Kidney (tissue), 14 donors: ENCODE measurements around the gene ITGAL. TPM values are rescaled to one million over a fixed set of nuclear protein-coding genes. Genes with fewer than 3 reads are reported as not detected.

Source experiments
- DNase-seq, 5 donors: peaks; one replicate each; pipeline ENCODE4 v3.0.0-alpha.2; 2013 to 2020
- FAIRE-seq: peaks from 2 replicates; lab custom pipeline; 2012; peaks lifted over from hg19 to GRCh38; lab: Jason Lieb, UNC
- H3K27ac ChIP-seq, 2 donors: one replicate each; pipeline ENCODE4 v1.7.0; 2013; ENCODE audit warnings: low read depth in 2 of 2, low read length in 2 of 2, inconsistent platforms in 1 of 2
- H3K27me3 ChIP-seq: one replicate; pipeline ENCODE4 v1.7.1; 2013; ENCODE audit warnings: low read length, inconsistent platforms; ENCODE audit not compliant: control insufficient read depth, insufficient read depth
- H3K36me3 ChIP-seq, 3 donors: one replicate each; pipeline versions ENCODE4 v1.7.0 to v1.7.1; 2013; ENCODE audit warnings: low read length in 3 of 3, control low read depth in 1 of 3, inconsistent platforms in 1 of 3; ENCODE audit not compliant: insufficient read depth in 3 of 3, control insufficient read depth in 2 of 3
- H3K4me1 ChIP-seq, 3 donors: one replicate each; pipeline versions ENCODE4 v1.7.0 to v1.7.1; 2013; ENCODE audit warnings: low read length in 3 of 3, inconsistent platforms in 1 of 3, low read depth in 1 of 3; ENCODE audit not compliant: control insufficient read depth in 2 of 3, insufficient read depth in 2 of 3
- H3K4me3 ChIP-seq, 3 donors: one replicate each; pipeline versions ENCODE4 v1.7.0 to v1.8.1; 2013; ENCODE audit warnings: low read length in 3 of 3, control low read depth in 1 of 3, inconsistent platforms in 1 of 3
- H3K9ac ChIP-seq, 3 donors: one replicate each; pipeline versions ENCODE4 v1.7.0 to v1.7.1; 2013; ENCODE audit warnings: low read length in 3 of 3, control low read depth in 1 of 3, inconsistent platforms in 1 of 3
- H3K9me3 ChIP-seq, 3 donors: one replicate each; pipeline versions ENCODE4 v1.7.0 to v1.7.1; 2013; ENCODE audit warnings: low read length in 3 of 3, control low read depth in 1 of 3, inconsistent platforms in 1 of 3; ENCODE audit not compliant: control insufficient read depth in 2 of 3, insufficient read depth in 1 of 3
- intact Hi-C: fragments of 100-400 bp; cut with DNase I; formaldehyde crosslinking; loops from one replicate; pipeline ENCODE4 v1.11.1; 2022
- polyA plus RNA-seq: library from polyadenylated mRNA; stranded (reverse); fragments of 350-450 nt; fragmentation: Illumina TruSeq; extraction: RNeasy Lipid Tissue Mini Kit (QIAGEN cat#74804); gene quantifications from one replicate; pipeline ENCODE4 v1.2.3, GENCODE V29; 2014; ENCODE audit warnings: low read depth, low replicate concordance; ENCODE audit not compliant: insufficient read depth
- total RNA-seq: library from RNA; stranded (reverse); fragmentation: NEBNext Ultra II Directional; extraction: Animal tissue kit (Norgen Biotek cat#: 25700); gene quantifications from one replicate; pipeline ENCODE4 v1.2.1, GENCODE V29; 2021
- TF ChIP-seq, protein P1 (sequence below): IDR thresholded peaks from 3 replicates; pipeline ENCODE4 v1.5.1; 2012; ENCODE audit warnings: mild to moderate bottlenecking, moderate library complexity, borderline replicate concordance; ENCODE audit not compliant: insufficient read depth; ENCODE audit errors: extremely low read depth
- donor health status: control.
- donor health status: control.
- donor health status: control.
- donor health status: control.
- donor health status: control.
- donor health status: DM: yes; HTN: yes; CAD: no.
- donor health status: Normal renal cell carcinoma (clear cell type).

ITGAL gene
- total and polyA plus RNA-seq, 2 donors from 2014 or later: 0.56 to 19.6 TPM

DNA sequence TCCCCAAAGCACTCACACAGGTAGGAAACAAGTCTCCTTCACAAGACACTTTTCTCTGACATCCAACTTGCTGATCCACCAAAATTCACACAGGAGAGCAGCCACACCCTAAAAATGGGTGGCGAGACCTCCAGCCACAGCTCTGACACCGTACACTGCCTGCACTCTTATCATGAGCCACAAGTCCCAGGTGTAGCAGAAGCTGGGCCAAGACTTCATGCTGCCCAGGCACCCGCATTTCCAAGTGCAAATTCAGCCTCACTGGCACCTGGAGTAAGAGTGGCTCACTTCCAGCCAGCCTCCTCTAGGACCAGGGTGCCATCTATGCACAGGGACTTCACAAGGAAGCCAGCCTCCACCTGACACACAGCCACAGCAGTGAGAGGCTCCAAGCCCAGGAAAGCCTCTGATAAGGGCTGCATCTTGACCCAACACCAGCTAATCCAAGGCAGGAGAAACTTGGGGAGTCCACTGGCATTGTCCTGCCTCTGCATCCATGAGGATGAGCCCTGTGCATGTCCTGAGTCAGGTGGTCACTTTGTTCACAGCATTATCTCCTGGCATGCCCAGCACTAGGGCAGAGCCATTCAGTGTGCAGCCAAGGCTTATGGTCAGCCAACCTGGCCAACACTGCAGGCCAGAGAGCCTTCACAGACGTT is 56.4 kb downstream of the ITGAL start:
- no peak overlapping the region for H3K4me3 ChIP-seq
- FAIRE-seq: no peak
- peaks cover 0 to 6% (median 2%) of the 10 kb centered on the region in 3 donors for H3K36me3 ChIP-seq
- TF ChIP-seq, protein P1, sequence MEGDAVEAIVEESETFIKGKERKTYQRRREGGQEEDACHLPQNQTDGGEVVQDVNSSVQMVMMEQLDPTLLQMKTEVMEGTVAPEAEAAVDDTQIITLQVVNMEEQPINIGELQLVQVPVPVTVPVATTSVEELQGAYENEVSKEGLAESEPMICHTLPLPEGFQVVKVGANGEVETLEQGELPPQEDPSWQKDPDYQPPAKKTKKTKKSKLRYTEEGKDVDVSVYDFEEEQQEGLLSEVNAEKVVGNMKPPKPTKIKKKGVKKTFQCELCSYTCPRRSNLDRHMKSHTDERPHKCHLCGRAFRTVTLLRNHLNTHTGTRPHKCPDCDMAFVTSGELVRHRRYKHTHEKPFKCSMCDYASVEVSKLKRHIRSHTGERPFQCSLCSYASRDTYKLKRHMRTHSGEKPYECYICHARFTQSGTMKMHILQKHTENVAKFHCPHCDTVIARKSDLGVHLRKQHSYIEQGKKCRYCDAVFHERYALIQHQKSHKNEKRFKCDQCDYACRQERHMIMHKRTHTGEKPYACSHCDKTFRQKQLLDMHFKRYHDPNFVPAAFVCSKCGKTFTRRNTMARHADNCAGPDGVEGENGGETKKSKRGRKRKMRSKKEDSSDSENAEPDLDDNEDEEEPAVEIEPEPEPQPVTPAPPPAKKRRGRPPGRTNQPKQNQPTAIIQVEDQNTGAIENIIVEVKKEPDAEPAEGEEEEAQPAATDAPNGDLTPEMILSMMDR: no peak
- peaks cover 4 to 18% (median 6%) of the 10 kb centered on the region in 3 donors for H3K4me1 ChIP-seq
- H3K27me3 ChIP-seq: no peaks in the 10 kb centered on the region
- no peak overlapping the region for H3K27ac ChIP-seq
- H3K9me3 ChIP-seq: no peaks in the 10 kb centered on the region
- intact Hi-C loops: no loop called here
- DNase-seq: peak in 1 of 5 donors; percentile 26
- no peak overlapping the region for H3K9ac ChIP-seq

DNA sequence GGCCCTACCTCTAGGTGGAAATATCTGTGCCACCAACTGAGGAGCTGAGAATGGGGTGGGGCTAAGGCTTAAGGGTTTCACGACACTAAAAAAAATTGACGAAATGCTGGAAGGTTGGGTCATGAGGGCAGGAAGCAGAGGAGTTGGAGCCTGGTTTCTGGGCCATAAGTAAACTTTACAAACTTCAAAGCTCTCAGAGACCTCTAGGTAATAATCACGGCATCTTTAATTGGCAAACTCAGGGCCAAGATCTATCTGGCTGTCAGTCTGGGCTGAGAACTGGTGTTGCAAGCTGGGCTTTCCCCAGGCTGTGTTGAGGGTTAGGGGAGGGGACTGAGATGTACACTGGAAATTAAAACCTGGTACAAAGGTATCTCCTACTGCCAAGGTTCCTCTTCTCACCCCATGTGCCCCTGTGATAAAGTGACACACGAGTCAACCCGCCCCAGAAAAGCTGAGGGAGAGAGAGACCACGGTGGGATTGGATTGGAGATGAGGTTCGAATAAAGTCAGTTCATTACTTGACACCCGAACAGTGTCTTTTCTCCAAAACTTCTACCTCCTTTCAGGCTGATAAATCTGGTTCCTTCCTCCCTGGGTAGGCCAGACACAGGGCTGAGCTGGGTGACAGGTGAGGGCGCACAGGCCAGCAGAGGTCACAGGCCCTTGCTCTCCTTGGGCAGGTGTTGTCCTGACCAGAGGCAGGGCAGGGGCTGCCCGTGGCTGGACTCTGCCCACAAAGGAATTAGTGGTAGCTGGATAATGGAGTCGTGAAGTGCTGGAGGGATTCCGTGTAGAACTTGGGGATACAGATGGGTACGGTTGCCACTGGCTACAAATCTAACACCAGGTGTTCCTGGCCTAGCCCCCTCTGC is 57.9 kb downstream of the ITGAL start:
- Histone ChIP-seq H3K36me3 (peaks cover 0 to 6% (median 2%) of the 10 kb centered on the region in 3 donors), H3K4me3 (no peak overlapping the region), H3K9me3 (no peaks in the 10 kb centered on the region), H3K9ac (no peak overlapping the region), H3K4me1 (peaks cover 4 to 14% (median 10%) of the 10 kb centered on the region in 3 donors), H3K27ac (no peak overlapping the region), H3K27me3 (no peaks in the 10 kb centered on the region)
- DNase-seq (peak in 1 of 5 donors; percentile 39), FAIRE-seq (no peak)
- TF ChIP-seq, protein P1: no peak
- intact Hi-C loops: no loop called here

DNA sequence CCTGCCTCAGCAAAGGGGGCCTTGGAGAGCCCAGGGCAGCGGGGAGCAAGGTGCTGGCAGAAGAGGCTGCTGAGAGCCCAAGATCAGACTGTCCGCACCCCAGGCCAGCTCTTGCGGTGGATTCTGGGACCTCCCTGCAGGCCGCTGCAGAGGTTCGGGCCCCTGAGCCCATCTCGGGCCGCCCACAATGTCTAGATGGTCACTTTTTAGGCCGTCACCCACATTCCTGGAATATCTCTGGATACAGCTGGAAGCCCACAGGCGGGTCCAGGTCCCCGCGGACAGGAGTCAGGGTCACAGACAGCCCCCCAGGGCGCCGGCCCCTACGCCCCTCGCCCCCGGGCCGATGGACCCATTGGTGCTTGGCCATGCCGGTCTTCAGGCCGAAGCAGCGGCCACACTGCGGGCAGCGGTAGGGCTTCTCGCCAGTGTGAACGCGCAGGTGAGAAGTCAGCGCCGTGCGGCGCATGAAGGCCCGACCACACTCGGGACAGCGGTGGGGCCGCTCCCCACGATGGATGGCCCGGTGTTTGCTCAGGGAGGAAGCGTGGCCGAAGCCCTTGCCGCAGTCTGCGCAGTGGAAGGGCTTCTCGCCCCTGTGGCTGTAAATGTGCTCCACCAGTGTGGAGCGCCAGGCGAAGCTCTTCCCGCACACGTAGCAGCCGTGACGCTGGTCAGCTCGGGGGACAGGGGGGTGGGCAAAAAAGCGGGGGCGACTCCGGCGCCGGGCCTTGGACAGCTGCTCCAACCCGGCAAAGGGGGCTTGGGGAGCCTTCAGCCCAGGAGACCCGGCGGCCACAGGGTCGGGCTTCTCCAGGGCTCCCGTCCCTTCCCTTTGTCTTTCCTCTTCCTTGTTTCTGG is 60.0 kb downstream of the ITGAL start:
- Histone ChIP-seq H3K27ac (no peak overlapping the region), H3K27me3 (no peaks in the 10 kb centered on the region), H3K4me1 (peaks cover 3 to 16% (median 13%) of the 10 kb centered on the region in 3 donors), H3K4me3 (no peak overlapping the region), H3K9me3 (no peaks in the 10 kb centered on the region), H3K36me3 (peaks cover 0 to 6% (median 2%) of the 10 kb centered on the region in 3 donors), H3K9ac (no peak overlapping the region)
- DNase-seq (peak in 1 of 5 donors; percentile 70), FAIRE-seq (no peak)
- intact Hi-C loops: no loop called here
- TF ChIP-seq, protein P1: no peak
